H1 (cell line): ENCODE results near the gene OLA1. TPM values are rescaled to one million over a fixed set of nuclear protein-coding genes. Genes with fewer than 3 reads are reported as not detected.

Source experiments
- CTCF ChIA-PET: fragments of 300-600 bp; sonication (Branson Sonifier 250); formaldehyde crosslinking; loops from one replicate; lab custom pipeline; 2021; ENCODE audit not compliant: partially characterized antibody; lab: Charles Lee
- POLR2A ChIA-PET: fragments of 300-600 bp; sonication (Branson Sonifier 250); formaldehyde crosslinking; loops from one replicate; lab custom pipeline; 2021; ENCODE audit warnings: inconsistent platforms; ENCODE audit not compliant: partially characterized antibody; lab: Charles Lee
- DNase-seq, 2 experiments: peaks; one replicate each; pipeline versions ENCODE4 v3.0.0 to v3.0.0-alpha.2; 2010 to 2022; ENCODE audit warnings: low spot score in 2 of 2, low read depth in 1 of 2, mixed read lengths in 1 of 2
- FAIRE-seq: peaks from 2 replicates; lab custom pipeline; 2011; peaks lifted over from hg19 to GRCh38; lab: Jason Lieb, UNC
- H2AFZ ChIP-seq: 2 replicates; pipeline ENCODE4 v1.8.1; 2012; ENCODE audit warnings: low read length, inconsistent platforms
- H2AK5ac ChIP-seq: 2 replicates; pipeline ENCODE4 v1.6.1; 2013; ENCODE audit warnings: low read depth, low read length
- H2BK120ac ChIP-seq: replicated peaks from 2 replicates; pipeline ENCODE3; 2013; ENCODE audit warnings: low read depth, low read length, inconsistent platforms
- H2BK12ac ChIP-seq: 2 replicates; pipeline ENCODE4 v1.6.1; 2013; ENCODE audit warnings: low read depth, low read length
- H2BK15ac ChIP-seq: 2 replicates; pipeline ENCODE4 v1.6.1; 2013; ENCODE audit warnings: low read length
- H2BK20ac ChIP-seq: 2 replicates; pipeline ENCODE4 v1.6.1; 2013; ENCODE audit warnings: low read length
- H2BK5ac ChIP-seq: 2 replicates; pipeline ENCODE4 v1.6.1; 2013; ENCODE audit warnings: low read depth, low read length
- H3K14ac ChIP-seq: 2 replicates; pipeline ENCODE4 v1.6.1; 2013; ENCODE audit warnings: inconsistent platforms; ENCODE audit not compliant: insufficient read length
- H3K18ac ChIP-seq: 2 replicates; pipeline ENCODE4 v1.6.1; 2013; ENCODE audit warnings: low read length; ENCODE audit errors: extremely low read depth
- H3K23ac ChIP-seq: 2 replicates; pipeline ENCODE4 v1.6.1; 2013; ENCODE audit warnings: inconsistent platforms; ENCODE audit not compliant: insufficient read length
- H3K23me2 ChIP-seq: 2 replicates; pipeline ENCODE4 v1.6.1; 2013; ENCODE audit warnings: low read depth, low read length
- H3K27ac ChIP-seq: 2 replicates; pipeline ENCODE4 v1.6.1; 2011; ENCODE audit warnings: low read depth, low read length, inconsistent platforms
- H3K27me3 ChIP-seq, 4 experiments: replicated peaks in 1 of 4; 1 replicate in 1 of 4; 2 replicates in 3 of 4; pipeline versions ENCODE4 v1.6.1 to v1.8.1; 2011 to 2013; ENCODE audit warnings: low read length in 3 of 4, mild to moderate bottlenecking in 3 of 4, inconsistent platforms in 2 of 4, mixed read lengths in 2 of 4, moderate library complexity in 1 of 4; ENCODE audit not compliant: control insufficient read depth in 3 of 4, insufficient read depth in 3 of 4; ENCODE audit errors: extremely low read depth in 1 of 4
- H3K36me3 ChIP-seq, 4 experiments: 2 replicates each; pipeline versions ENCODE4 v1.6.1 to v1.8.1; 2011 to 2013; ENCODE audit warnings: mild to moderate bottlenecking in 4 of 4, low read length in 3 of 4, moderate library complexity in 2 of 4, control low read depth in 1 of 4, inconsistent platforms in 1 of 4; ENCODE audit not compliant: insufficient read depth in 4 of 4, control insufficient read depth in 2 of 4
- H3K4ac ChIP-seq: replicated peaks from 2 replicates; pipeline ENCODE3; 2013; ENCODE audit warnings: low read length, low read depth, mixed read lengths, inconsistent platforms; ENCODE audit not compliant: insufficient read length
- H3K4me1 ChIP-seq, 4 experiments: replicated peaks in 1 of 4; 1 replicate in 1 of 4; 2 replicates in 3 of 4; pipeline versions ENCODE4 v1.6.1 to v1.8.1; 2011 to 2013; ENCODE audit warnings: low read length in 3 of 4, inconsistent platforms in 2 of 4, mixed read lengths in 1 of 4; ENCODE audit not compliant: insufficient read depth in 4 of 4, control insufficient read depth in 3 of 4
- H3K4me2 ChIP-seq, 2 experiments: 2 replicates each; pipeline versions ENCODE4 v1.6.1 to v1.8.1; 2011 to 2013; ENCODE audit warnings: low read depth in 2 of 2, low read length in 2 of 2, control low read depth in 1 of 2, inconsistent platforms in 1 of 2, mild to moderate bottlenecking in 1 of 2; ENCODE audit not compliant: insufficient read depth in 1 of 2
- H3K4me3 ChIP-seq, 4 experiments: fragments of 200-600, 300-600 bp in 1 of 4; sonication (generic), shearing (Covaris generic), sonication (Bioruptor Twin) in 1 of 4; 2 replicates each; pipeline versions ENCODE4 v1.5.1 to v1.8.1; 2011 to 2016; ENCODE audit warnings: low read length in 4 of 4, low read depth in 3 of 4, control low read depth in 2 of 4, inconsistent platforms in 2 of 4, mild to moderate bottlenecking in 2 of 4, mixed read lengths in 1 of 4, moderate library complexity in 1 of 4; ENCODE audit not compliant: insufficient read depth in 2 of 4; ENCODE audit errors: extremely low read depth in 1 of 4
- H3K56ac ChIP-seq: replicated peaks from 2 replicates; pipeline ENCODE3; 2013; ENCODE audit warnings: low read depth, mild to moderate bottlenecking, mixed read lengths, low read length, inconsistent platforms; ENCODE audit not compliant: insufficient read length
- H3K79me1 ChIP-seq: 2 replicates; pipeline ENCODE4 v1.6.1; 2013; ENCODE audit warnings: low read depth, low read length, control low read depth
- H3K79me2 ChIP-seq, 2 experiments: 2 replicates each; pipeline versions ENCODE4 v1.6.1 to v1.8.1; 2012 to 2013; ENCODE audit warnings: low read length in 2 of 2, mild to moderate bottlenecking in 2 of 2, inconsistent platforms in 1 of 2; ENCODE audit not compliant: insufficient read depth in 2 of 2, control insufficient read depth in 1 of 2
- H3K9ac ChIP-seq, 4 experiments: replicated peaks in 1 of 4; 1 replicate in 1 of 4; 2 replicates in 3 of 4; pipeline versions ENCODE4 v1.6.1 to v1.8.1; 2011 to 2013; ENCODE audit warnings: low read depth in 3 of 4, low read length in 3 of 4, control low read depth in 2 of 4, mild to moderate bottlenecking in 2 of 4, moderate library complexity in 2 of 4, inconsistent platforms in 1 of 4; ENCODE audit errors: extremely low read depth in 1 of 4
- H3K9me3 ChIP-seq, 2 experiments: 2 replicates each; pipeline versions ENCODE4 v1.6.1 to v1.8.1; 2012 to 2013; ENCODE audit warnings: mild to moderate bottlenecking in 2 of 2, moderate library complexity in 2 of 2, control low read depth in 1 of 2, inconsistent platforms in 1 of 2, low read depth in 1 of 2, low read length in 1 of 2, mixed read lengths in 1 of 2; ENCODE audit not compliant: insufficient read depth in 2 of 2
- H4K20me1 ChIP-seq, 2 experiments: replicated peaks in 1 of 2; 2 replicates each; pipeline versions ENCODE3 to v1.8.1; 2011 to 2013; ENCODE audit warnings: inconsistent platforms in 2 of 2, low read length in 2 of 2, mild to moderate bottlenecking in 1 of 2; ENCODE audit not compliant: insufficient read depth in 2 of 2, control insufficient read depth in 1 of 2
- H4K5ac ChIP-seq: 2 replicates; pipeline ENCODE4 v1.6.1; 2013; ENCODE audit warnings: low read length, low read depth, mixed read lengths, inconsistent platforms; ENCODE audit not compliant: insufficient read length
- H4K8ac ChIP-seq: 2 replicates; pipeline ENCODE4 v1.8.0; 2013; ENCODE audit warnings: mild to moderate bottlenecking, moderate library complexity, low read length, inconsistent platforms; ENCODE audit not compliant: insufficient read depth; ENCODE audit errors: extremely low read depth
- H4K91ac ChIP-seq: replicated peaks from 2 replicates; pipeline ENCODE3; 2013; ENCODE audit warnings: low read length, mixed read lengths, inconsistent platforms; ENCODE audit not compliant: insufficient read length
- CBX8 ChIP-seq: fragments of 300-800, 300-1000 bp; sonication (generic); IDR thresholded peaks from 2 replicates; pipeline ENCODE4 v1.7.1; 2016; ENCODE audit warnings: low read depth, low read length, borderline replicate concordance
- EGR1 ChIP-seq: IDR thresholded peaks from 2 replicates; pipeline ENCODE4 v1.6.1; 2011; ENCODE audit warnings: low read depth, low read length, borderline replicate concordance
- EZH2 ChIP-seq: fragments of 200-600 bp; sonication (generic); IDR thresholded peaks from 2 replicates; pipeline ENCODE4 v1.7.1; 2012; ENCODE audit warnings: low read depth, mild to moderate bottlenecking, moderate library complexity, low read length, inconsistent platforms; ENCODE audit not compliant: severe bottlenecking
- JUN ChIP-seq: IDR thresholded peaks from 2 replicates; pipeline ENCODE4 v1.6.1; 2011; ENCODE audit warnings: low read depth, mild to moderate bottlenecking, improper control_type of control experiment, low read length
- KDM1A ChIP-seq: fragments of 200-600, 300-600 bp; sonication (generic); IDR thresholded peaks from 2 replicates; pipeline ENCODE4 v1.7.1; 2016; ENCODE audit warnings: mild to moderate bottlenecking, low read length, borderline replicate concordance
- SP1 ChIP-seq: IDR thresholded peaks from 2 replicates; pipeline ENCODE4 v1.6.1; 2011; ENCODE audit warnings: low read depth, low read length
- TAF7 ChIP-seq: optimal IDR thresholded peaks from 2 replicates; pipeline ENCODE3; 2011; ENCODE audit warnings: low read depth, mild to moderate bottlenecking, inconsistent platforms, low read length, moderate library complexity, borderline replicate concordance
- TCF12 ChIP-seq: IDR thresholded peaks from 2 replicates; pipeline ENCODE4 v1.6.1; 2011; ENCODE audit warnings: low read depth, mild to moderate bottlenecking, low read length
- WGBS, 2 experiments: shearing (Covaris generic) in 1 of 2; methylation state at CpG; one replicate each; pipeline versions ENCODE4 v1.1.6 to v1.1.7; 2013 to 2015; ENCODE audit warnings: low lambda C conversion rate in 2 of 2, mixed read lengths in 2 of 2, inconsistent platforms in 1 of 2, low coverage in 1 of 2, missing lambda C conversion rate in 1 of 2; ENCODE audit not compliant: insufficient replicate concordance in 2 of 2, insufficient coverage in 1 of 2, insufficient read length in 1 of 2; ENCODE audit errors: extremely low coverage in 1 of 2, missing lambda C conversion rate in 1 of 2; 5-methylcytosine and 5-hydroxymethylcytosine counted together
- polyA plus RNA-seq, 7 experiments: library from polyadenylated mRNA; depleted of rRNA in 3 of 7; stranded (reverse) in 5 of 7; unstranded in 2 of 7; fragments of >200 nt in 5 of 7; fragments of 200-250 nt in 2 of 7; gene quantifications; 1 replicate in 5 of 7; 2 replicates in 1 of 7; 4 replicates in 1 of 7; pipeline versions ENCODE4 v1.2.1 to v1.2.3, GENCODE V29; 2011 to 2013; ENCODE audit warnings: missing spikeins in 2 of 7, mixed read lengths in 2 of 7
- total RNA-seq: library from RNA; stranded (reverse); fragmentation: NEBNext Ultra II Directional; extraction: Animal tissue kit (Norgen Biotek cat#: 25700); gene quantifications from 2 replicates; pipeline ENCODE4 v1.2.1, GENCODE V29; 2021

The OLA1 gene
- total and polyA plus RNA-seq, 2 of the 8 experiments (the other 6 are each of a cell fraction or from before 2014, with no cell fraction given), result 39.3 to 158 TPM

DNA sequence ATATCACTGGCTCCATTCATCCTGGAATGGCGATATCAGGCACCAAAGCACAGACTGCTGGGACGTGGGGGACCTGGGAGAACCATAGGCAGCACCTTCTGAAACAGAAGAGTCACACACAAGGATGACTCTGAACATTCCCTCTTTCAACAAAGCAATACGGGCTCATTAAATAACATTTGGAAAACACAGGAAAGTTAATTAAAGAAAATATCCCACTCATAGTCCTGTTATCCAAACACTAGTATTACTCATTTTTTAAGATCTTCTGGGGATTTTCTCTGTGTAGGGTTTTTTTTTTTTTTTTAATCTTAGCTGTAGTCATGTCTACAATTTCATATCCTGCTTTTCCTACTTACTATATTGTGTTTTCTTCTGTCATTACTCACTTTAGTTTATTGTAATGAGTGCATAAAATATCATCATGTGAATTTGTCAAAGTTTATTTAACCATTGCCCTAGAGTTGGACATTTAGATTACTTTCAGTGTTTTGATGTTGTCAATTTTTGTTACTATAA lies 213.2 kb downstream of the OLA1 start:
- Histone ChIP-seq H2AK5ac (no peak overlapping the region), H3K23ac (no peak overlapping the region), H2BK120ac (no peak overlapping the region), H3K79me1 (no peaks in the 10 kb centered on the region), H3K9me3 (no peaks in the 10 kb centered on the region), H2BK20ac (0 out of 2 replicates have a peak overlapping the region, but pooled peaks have one; percentile 48), H2AFZ (no peak overlapping the region), H4K20me1 (no peaks in the 10 kb centered on the region), H4K91ac (no peak overlapping the region), H3K56ac (no peak overlapping the region), H3K23me2 (no peaks in the 10 kb centered on the region), H3K4me3 (no peak overlapping the region), H3K27ac (no peak overlapping the region), H3K79me2 (no peaks in the 10 kb centered on the region), H3K4ac (no peak overlapping the region), H3K14ac (no peak overlapping the region), H3K9ac (no peak overlapping the region), H3K27me3 (no peaks in the 10 kb centered on the region), H3K4me1 (peaks cover 4 to 9% (median 5%) of the 10 kb centered on the region in 4 experiments; a peak in 6 of 7 replicates), H2BK5ac (no peak overlapping the region), H3K18ac (no peak overlapping the region), H3K36me3 (no peaks in the 10 kb centered on the region), H3K4me2 (no peak overlapping the region), H2BK12ac (no peak overlapping the region), H4K5ac (no peak overlapping the region), H4K8ac (no peak overlapping the region), H2BK15ac (no peak overlapping the region)
- WGBS, 2 experiments, result 82% methylated on average over 3 of the region's 3 CpGs; no CpG with 5 or more reads in 1 of the 2 experiments
- DNase-seq (no peak), FAIRE-seq (no peak)
- ChIA-PET POLR2A (no interaction called here), CTCF (interaction anchor here (0.5 to 4.0 kb wide), 24 partner anchors 8 to 584 kb away, joined by 3 to 16 read pairs (median 4); no protein-coding TSS in a partner anchor)
- TF ChIP-seq SP1 (no peak), EZH2 (no peak), TAF7 (no peak), TCF12 (no peak), CBX8 (no peak), JUN (no peak), KDM1A (no peak), EGR1 (no peak)
